Heart left ventricle (tissue), 13 donors: ENCODE results near the gene KSR2.

ENCODE experiments used
- POLR2A ChIP-seq, 2 donors: fragments of 450-650 bp; IDR thresholded peaks; one replicate each; pipeline ENCODE4 v1.6.1; 2017; ENCODE audit warnings: antibody characterized with exemption in 2 of 2, mild to moderate bottlenecking in 2 of 2, moderate library complexity in 2 of 2
- TF ChIP-seq, protein P1 (sequence below), 12 donors: fragments of 200-600 bp; sonication (generic) in 4 of 12; IDR thresholded peaks; one replicate each; pipeline versions ENCODE4 v1.5.0 to v1.8.0; 2018 to 2022; ENCODE audit warnings: antibody characterized with exemption in 12 of 12, mild to moderate bottlenecking in 5 of 12
- donor health status: ischemic (EF 13 %, LVEDD 7.1; RV severe dilation, severe dysfunction).
- donor health status: DM: no; HTN: yes; CAD: no.
- donor health status: DM: no; HTN: no; CAD: no.
- donor health status: ischemic (EF 25% LVEDD 6.9; RV normal size, moderate dysfunction).
- donor health status: ischemic (EF 25% LVEDD 5.7; RV mildly dilated, moderate dysfunction).
- donor health status: ischemic (EF 35%, LVEDD 5.7; RV mildly dilated, moderate dysfunction).
- donor health status: nonischemic (EF 11% LVEDD 7.7; RV severe dilation, severe dysfunction).
- donor health status: DM: yes; HTN: yes; CAD: no.
- donor health status: PGD.
- donor health status: ischemic (EF 29% LVEDD 5.4; RV normal size, mild dysfunction).
- donor health status: nonischemic (EF 23%, LVEDD 6.1; RV moderate dilation, normal function).

GRCh38 chr12:117589021-117589420, 379.8 kb downstream of the KSR2 start:
- TF ChIP-seq, protein P1, sequence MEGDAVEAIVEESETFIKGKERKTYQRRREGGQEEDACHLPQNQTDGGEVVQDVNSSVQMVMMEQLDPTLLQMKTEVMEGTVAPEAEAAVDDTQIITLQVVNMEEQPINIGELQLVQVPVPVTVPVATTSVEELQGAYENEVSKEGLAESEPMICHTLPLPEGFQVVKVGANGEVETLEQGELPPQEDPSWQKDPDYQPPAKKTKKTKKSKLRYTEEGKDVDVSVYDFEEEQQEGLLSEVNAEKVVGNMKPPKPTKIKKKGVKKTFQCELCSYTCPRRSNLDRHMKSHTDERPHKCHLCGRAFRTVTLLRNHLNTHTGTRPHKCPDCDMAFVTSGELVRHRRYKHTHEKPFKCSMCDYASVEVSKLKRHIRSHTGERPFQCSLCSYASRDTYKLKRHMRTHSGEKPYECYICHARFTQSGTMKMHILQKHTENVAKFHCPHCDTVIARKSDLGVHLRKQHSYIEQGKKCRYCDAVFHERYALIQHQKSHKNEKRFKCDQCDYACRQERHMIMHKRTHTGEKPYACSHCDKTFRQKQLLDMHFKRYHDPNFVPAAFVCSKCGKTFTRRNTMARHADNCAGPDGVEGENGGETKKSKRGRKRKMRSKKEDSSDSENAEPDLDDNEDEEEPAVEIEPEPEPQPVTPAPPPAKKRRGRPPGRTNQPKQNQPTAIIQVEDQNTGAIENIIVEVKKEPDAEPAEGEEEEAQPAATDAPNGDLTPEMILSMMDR (IDR thresholded peaks at IDR 0.05) = no peak
- TF ChIP-seq POLR2A (IDR thresholded peaks at IDR 0.05) = no peak
